ENCODE measurements around the gene SAPCD2. TPM values are rescaled to one million over a fixed set of nuclear protein-coding genes. Genes with fewer than 3 reads are reported as not detected.

The SAPCD2 gene
- total and polyA plus RNA-seq, 9 of the 15 experiments (the other 6 are each of a cell fraction or from before 2014, with no cell fraction given): 3.4 to 91.8 (median 18.8) TPM

DNA sequence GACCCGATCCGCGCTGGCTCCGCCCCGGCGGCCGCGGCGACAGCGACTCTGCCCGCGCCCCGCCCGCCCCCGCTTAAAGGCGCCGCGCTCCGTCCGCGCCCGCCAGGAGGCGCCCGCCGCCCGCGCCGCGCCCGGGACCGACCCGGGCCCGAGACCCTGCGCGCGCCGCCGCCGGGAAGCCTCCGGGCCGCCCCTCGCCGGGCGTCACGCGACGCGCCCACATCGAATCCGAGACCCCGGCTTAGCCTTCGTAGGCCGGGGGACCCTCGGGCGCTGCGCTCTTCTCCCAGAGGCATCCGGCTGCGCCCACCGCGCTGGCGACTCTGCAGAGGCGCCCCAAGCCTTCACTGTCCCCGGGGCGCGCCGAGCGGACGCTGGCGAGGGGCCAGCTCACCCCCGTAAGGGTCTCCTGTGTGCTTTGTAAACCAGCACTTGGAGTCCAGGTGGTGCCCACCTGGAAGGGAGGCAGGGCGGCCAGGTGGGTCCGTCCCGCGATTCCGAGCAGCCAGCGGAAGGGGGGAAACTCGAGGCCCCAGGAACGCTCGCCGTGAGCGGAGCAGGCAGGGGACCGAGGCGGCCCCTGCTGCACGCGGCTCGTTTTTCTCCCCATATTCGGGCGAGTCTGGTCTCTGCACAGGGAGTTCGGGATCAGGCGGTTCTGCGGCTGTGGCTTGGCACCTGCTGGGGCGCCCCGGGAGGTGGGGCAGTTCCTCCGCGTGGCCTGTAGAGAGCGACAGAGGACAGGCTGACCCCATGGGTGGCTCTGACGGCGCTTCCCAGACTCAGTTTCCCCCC is 41.9 kb downstream of the SAPCD2 start:
- Histone ChIP-seq H3K27me3 (ENCODE audit: control insufficient read depth in 2 of 2, insufficient read depth in 2 of 2, low read length in 2 of 2) (no peaks in the 10 kb centered on the region), H3K4me1 (replicated peaks in 1 of 2; ENCODE audit: control insufficient read depth in 2 of 2, insufficient read depth in 2 of 2, low read length in 2 of 2) (peaks cover 9 to 92% of the 10 kb centered on the region in 2 experiments; a peak in 4 of 5 replicates), H3K36me3 (ENCODE audit: control insufficient read depth, insufficient read depth, low read length) (no peaks in the 10 kb centered on the region), H3K79me2 (ENCODE audit: control insufficient read depth, insufficient read depth, low read length) (peaks cover 3% of the 10 kb centered on the region; the same call in 1 of the 3 replicates), H3K9me1 (ENCODE audit: control insufficient read depth, insufficient read depth, low read length) (no peaks in the 10 kb centered on the region), H4K20me1 (replicated peaks; ENCODE audit: control insufficient read depth, insufficient read depth, low read length) (no peaks in the 10 kb centered on the region), H2AFZ (ENCODE audit: low read depth, low read length) (peak overlapping the region; percentile 93), H3K27ac (ENCODE audit: extremely low read depth, low read depth, low read length) (peak overlapping the region; percentile 57; the same call in 2 of the 3 replicates), H3K9me3 (replicated peaks; ENCODE audit: control insufficient read depth, insufficient read depth, low read depth, low read length) (no peaks in the 10 kb centered on the region), H3K4me3 (peak overlapping the region; percentile 66), H3K4me2 (ENCODE audit: insufficient read depth, low read length) (peak overlapping the region; percentile 86), H3K9ac (ENCODE audit: insufficient read depth in 1 of 2, low read depth in 2 of 2, low read length in 2 of 2) (peak overlapping the region; percentile 69 to 92)
- intact Hi-C loops (cut with micrococcal nuclease) (loop anchor here (1.0 to 2.0 kb wide), 2 partner anchors 84 to 241 kb away; partner anchors contain the start of genes C8G and FBXW5), in situ Hi-C loops (cut with MboI) (no loop called here)
- peak; percentile 80 to 92 (median 84) for DNase-seq (ENCODE audit: extremely low read depth in 1 of 4, low spot score in 3 of 4)
- ChIA-PET CTCF (ENCODE audit: low intra/inter-chr PET ratio) (interaction anchor here (0.6 to 3.0 kb wide), 4 partner anchors 80 to 237 kb away, joined by 3 to 17 read pairs (median 6); partner anchors contain the start of gene TMEM141), POLR2A (interaction anchor here (0.6 to 1.0 kb wide), 3 partner anchors 9 to 610 kb away, joined by 3 to 4 read pairs (median 3); no protein-coding TSS in a partner anchor)
- WGBS (ENCODE audit: insufficient coverage, low coverage, missing lambda C conversion rate): under 1% methylated on average over 43 of the region's 98 CpGs
- no TSS peak for BruUV-seq (replicated peaks)
- peak; percentile 26 for FAIRE-seq
- peak; percentile 81 for ATAC-seq
- TF ChIP-seq, protein P1, sequence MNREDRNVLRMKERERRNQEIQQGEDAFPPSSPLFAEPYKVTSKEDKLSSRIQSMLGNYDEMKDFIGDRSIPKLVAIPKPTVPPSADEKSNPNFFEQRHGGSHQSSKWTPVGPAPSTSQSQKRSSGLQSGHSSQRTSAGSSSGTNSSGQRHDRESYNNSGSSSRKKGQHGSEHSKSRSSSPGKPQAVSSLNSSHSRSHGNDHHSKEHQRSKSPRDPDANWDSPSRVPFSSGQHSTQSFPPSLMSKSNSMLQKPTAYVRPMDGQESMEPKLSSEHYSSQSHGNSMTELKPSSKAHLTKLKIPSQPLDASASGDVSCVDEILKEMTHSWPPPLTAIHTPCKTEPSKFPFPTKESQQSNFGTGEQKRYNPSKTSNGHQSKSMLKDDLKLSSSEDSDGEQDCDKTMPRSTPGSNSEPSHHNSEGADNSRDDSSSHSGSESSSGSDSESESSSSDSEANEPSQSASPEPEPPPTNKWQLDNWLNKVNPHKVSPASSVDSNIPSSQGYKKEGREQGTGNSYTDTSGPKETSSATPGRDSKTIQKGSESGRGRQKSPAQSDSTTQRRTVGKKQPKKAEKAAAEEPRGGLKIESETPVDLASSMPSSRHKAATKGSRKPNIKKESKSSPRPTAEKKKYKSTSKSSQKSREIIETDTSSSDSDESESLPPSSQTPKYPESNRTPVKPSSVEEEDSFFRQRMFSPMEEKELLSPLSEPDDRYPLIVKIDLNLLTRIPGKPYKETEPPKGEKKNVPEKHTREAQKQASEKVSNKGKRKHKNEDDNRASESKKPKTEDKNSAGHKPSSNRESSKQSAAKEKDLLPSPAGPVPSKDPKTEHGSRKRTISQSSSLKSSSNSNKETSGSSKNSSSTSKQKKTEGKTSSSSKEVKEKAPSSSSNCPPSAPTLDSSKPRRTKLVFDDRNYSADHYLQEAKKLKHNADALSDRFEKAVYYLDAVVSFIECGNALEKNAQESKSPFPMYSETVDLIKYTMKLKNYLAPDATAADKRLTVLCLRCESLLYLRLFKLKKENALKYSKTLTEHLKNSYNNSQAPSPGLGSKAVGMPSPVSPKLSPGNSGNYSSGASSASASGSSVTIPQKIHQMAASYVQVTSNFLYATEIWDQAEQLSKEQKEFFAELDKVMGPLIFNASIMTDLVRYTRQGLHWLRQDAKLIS (CRISPR knock-in tag; IDR thresholded peaks at IDR 0.05): no peak
- TF ChIP-seq CEBPG (CRISPR knock-in tag; IDR thresholded peaks at IDR 0.05): no peak
- TF ChIP-seq CEBPG (tag; conservative IDR thresholded peaks at IDR 0.05 in 1 of 2, IDR thresholded peaks at IDR 0.05 in 1 of 2): no peak
- TF ChIP-seq LARP7 (IDR thresholded peaks at IDR 0.05): no peak
- TF ChIP-seq DNMT1 (IDR thresholded peaks at IDR 0.05): no peak
- no peak for TF ChIP-seq LEF1 (IDR thresholded peaks at IDR 0.05)
- TF ChIP-seq ZNF274 (IDR thresholded peaks at IDR 0.05; ENCODE audit: borderline replicate concordance, low read depth, low read length): no peak
- TF ChIP-seq ZBTB17 (CRISPR knock-in tag; IDR thresholded peaks at IDR 0.05): no peak
- no peak for TF ChIP-seq MIER1 (IDR thresholded peaks at IDR 0.05; ENCODE audit: low read depth)
- TF ChIP-seq ZNF436 (CRISPR knock-in tag; IDR thresholded peaks at IDR 0.05): no peak
- no peak for TF ChIP-seq TFAM (CRISPR knock-in tag; conservative IDR thresholded peaks at IDR 0.05)
- TF ChIP-seq, protein P2, sequence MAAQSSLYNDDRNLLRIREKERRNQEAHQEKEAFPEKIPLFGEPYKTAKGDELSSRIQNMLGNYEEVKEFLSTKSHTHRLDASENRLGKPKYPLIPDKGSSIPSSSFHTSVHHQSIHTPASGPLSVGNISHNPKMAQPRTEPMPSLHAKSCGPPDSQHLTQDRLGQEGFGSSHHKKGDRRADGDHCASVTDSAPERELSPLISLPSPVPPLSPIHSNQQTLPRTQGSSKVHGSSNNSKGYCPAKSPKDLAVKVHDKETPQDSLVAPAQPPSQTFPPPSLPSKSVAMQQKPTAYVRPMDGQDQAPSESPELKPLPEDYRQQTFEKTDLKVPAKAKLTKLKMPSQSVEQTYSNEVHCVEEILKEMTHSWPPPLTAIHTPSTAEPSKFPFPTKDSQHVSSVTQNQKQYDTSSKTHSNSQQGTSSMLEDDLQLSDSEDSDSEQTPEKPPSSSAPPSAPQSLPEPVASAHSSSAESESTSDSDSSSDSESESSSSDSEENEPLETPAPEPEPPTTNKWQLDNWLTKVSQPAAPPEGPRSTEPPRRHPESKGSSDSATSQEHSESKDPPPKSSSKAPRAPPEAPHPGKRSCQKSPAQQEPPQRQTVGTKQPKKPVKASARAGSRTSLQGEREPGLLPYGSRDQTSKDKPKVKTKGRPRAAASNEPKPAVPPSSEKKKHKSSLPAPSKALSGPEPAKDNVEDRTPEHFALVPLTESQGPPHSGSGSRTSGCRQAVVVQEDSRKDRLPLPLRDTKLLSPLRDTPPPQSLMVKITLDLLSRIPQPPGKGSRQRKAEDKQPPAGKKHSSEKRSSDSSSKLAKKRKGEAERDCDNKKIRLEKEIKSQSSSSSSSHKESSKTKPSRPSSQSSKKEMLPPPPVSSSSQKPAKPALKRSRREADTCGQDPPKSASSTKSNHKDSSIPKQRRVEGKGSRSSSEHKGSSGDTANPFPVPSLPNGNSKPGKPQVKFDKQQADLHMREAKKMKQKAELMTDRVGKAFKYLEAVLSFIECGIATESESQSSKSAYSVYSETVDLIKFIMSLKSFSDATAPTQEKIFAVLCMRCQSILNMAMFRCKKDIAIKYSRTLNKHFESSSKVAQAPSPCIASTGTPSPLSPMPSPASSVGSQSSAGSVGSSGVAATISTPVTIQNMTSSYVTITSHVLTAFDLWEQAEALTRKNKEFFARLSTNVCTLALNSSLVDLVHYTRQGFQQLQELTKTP (IDR thresholded peaks at IDR 0.05; ENCODE audit: low read depth in 1 of 2, partially characterized antibody in 2 of 2): no peak
- TF ChIP-seq ILF3 (IDR thresholded peaks at IDR 0.05; ENCODE audit: borderline replicate concordance): no peak
- TF ChIP-seq POLR2G (IDR thresholded peaks at IDR 0.05; ENCODE audit: low read depth, low read length): peak; percentile 68

Data from K562 (cell line).